SKM-1 (cell line): ENCODE results near the gene FADS3.

Source experiments
- DNase-seq: peaks from one replicate; lab custom pipeline; 2025; ENCODE audit not compliant: unreplicated experiment; lab: John Stamatoyannopoulos, UW

Gene FADS3

DNA sequence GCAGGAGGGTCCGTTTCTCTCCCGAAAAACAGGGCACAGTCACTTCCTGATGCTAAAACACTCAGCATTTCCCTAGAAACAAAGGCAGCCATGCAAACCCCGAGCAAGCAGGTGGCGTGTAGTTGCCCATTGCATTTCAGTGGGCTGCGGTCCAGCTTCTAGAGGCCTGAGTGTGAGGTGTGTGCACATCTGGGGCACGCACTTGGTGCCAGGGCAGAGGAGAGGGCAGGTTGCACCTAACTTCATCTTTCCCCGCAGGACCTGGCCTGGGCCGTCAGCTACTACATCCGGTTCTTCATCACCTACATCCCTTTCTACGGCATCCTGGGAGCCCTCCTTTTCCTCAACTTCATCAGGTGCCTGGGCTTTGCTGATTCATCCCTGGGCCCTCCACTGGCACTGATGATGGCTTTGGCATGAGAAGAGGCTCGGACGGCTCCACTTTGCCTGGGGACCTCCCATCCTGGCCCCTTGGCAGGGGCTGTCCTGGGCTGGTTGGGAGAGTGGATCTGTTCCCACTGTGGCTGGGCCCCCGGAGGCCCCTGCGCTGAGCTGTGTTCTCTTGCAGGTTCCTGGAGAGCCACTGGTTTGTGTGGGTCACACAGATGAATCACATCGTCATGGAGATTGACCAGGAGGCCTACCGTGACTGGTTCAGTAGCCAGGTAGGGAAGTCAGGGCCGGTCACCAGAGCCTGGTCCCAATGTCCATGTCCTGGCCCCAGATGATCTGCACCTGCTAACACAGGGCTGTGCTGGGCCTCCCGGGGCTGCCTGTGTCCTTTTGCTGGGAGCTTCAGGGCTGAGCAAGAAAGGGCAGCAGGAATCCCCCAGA lies 28.4 kb downstream of the FADS3 start:
- DNase-seq, result no peak

DNA sequence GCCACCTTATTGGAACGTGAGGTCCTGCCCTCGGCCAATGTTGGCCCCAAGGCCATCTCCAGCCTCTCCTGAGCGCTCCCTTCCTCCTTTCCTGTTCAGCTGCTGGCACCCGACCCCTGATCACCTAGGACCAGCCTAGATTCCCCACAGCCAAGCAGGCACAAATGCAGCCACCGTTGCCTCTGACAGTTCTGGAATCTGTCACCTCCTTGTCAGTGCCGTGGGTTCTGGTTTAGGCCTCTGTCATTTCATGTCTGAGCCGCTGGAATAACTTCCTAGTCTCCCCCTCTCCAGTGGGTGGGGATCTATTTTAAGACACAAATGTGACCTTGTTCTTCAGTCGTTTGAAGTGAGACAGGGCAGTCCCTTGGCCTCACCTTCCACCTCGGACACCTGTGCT lies 29.7 kb downstream of the FADS3 start:
- DNase-seq, result no peak

DNA sequence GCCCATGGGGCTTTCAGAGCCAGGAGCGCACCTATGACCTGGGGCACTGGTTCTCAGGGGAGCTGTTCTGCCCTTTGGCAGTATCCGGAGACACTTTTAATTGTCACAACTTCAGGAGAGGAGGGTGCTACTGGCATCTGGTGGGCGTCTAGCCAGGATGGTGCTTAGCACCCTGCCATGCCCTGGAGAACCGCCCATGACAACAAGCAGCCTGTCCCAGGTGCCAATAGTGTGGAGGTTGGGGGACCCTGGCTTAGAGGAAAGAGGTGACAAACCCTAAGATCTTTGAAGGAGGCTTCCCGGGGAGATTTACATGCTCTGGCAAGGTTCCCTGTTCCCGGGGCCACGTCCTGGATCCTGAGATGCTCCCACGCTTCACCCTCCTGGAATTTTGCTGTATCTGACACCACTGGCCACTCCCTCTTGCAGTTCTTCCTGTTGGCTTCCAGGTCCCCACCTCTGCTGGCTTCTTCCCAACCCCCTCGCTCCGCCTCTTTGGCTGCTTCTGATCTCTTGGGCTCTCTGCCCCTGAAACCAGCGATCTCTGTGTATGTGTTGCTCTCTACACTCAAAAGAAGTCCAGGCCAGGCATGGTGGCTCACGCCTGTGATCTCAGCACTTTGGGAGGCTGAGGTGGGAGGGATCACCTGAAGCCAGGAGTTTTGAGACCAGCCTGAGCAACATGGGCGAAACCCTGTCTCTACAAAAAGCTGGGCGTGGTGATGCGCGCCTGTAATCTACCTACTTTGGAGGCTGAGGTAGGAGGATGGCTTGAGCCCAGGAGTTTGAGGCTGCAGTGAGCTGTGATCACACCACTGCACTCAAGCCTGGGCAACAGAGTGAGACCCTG lies 31.1 kb downstream of the FADS3 start:
- DNase-seq, result no peak

DNA sequence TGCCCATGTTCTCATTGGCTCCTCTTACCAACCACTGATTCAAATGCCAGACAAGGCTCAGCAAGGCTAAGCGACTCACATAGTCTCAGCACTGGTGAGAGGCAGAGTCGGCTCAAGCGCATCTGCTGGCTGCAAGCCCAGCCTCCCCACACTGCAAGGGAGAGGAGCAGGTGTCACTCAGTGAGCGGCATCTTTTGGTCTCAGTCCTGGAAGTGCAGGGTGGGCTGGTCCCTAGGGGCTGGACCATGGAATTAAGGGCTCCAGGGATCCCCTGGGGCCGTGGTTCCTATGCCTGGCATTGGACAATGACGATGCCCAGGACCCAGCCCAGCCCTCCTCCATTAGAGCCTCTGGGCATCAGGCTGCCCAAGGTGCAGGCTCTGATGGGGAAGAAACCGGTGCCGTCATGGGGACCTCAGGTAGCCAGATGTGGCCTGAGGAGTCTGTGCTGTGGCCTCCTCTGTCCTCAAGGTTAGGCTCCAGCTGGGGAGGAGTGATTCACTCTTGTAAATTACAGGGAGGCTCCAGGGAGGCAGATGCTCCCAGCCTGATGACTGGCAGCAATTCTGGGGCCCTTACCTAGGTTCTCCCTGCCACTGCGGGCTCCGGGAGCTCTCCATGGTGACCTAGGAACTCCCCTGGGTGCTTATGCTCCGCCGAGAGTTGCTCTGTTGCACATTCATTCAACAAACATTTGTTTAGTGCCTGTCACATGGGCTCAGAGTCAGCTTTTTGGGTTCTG lies 35.2 kb downstream of the FADS3 start:
- DNase-seq, result no peak

DNA sequence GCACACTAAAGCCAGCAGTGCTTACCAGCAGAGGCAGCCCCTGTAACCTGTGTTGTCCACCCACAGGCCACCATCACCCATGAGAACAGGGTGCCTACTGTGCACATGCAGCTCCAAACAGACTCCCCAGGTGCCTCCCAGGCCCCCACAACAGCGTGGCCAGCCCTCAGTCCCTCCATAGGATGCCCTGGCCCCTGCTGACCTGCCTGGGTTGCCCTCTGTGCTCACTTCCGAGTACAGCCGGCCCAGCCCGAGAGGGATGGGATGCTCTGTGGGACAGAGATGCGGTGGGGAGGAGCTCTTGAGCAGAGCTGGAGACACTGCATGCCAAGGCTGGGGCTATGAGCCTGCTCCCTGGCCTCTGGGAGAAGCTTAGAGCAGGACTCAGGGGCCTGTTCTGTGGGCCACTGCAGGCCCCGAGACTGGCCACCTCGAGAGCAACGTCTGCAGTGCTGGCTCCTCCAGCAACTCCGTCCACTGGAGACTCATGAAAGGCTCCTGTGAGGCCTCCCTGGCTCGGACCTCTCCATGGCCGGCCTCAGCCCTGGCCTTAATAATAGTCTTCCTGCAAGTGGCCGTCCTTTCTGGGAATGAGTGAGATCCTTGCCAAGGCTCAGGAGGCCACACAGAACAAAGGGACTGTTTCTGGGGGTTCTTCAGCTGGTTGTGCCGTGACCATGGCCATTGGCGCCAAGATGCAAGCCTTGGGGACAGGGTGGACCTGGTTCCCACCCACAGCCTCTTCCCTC lies 36.2 kb downstream of the FADS3 start:
- no peak for DNase-seq

DNA sequence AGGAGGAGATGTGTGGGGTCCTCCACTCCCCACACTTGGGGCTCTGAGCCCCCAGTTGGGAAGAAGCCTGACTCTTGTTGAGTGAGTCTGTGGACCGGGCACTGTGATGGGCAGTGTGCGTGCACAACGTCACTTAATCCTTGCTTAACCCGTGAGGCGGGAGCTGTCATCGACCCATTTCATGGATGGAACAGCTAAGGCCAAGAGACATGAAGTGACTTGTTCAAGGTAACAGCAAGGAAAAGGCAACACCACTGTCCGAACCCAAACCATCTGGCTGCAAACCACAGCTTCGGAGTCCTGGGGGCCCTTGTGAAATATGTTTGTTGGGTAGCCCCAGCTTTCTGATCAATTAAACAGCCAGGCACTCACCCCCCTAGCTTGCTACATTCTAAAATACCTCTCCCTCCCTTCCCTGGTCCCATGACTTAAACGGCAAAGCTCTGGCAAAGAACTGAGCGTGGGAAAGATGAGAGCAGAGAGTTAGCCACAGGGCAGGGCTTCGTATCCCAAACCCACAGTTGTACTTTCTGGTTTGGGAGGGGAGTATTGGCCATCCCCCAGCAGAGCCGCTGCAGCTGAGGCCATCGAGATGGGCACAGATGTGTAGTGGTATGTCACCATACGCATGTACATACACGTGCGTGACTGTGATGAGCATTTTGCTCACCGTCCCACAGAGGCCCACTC lies 37.0 kb downstream of the FADS3 start:
- DNase-seq, result no peak

DNA sequence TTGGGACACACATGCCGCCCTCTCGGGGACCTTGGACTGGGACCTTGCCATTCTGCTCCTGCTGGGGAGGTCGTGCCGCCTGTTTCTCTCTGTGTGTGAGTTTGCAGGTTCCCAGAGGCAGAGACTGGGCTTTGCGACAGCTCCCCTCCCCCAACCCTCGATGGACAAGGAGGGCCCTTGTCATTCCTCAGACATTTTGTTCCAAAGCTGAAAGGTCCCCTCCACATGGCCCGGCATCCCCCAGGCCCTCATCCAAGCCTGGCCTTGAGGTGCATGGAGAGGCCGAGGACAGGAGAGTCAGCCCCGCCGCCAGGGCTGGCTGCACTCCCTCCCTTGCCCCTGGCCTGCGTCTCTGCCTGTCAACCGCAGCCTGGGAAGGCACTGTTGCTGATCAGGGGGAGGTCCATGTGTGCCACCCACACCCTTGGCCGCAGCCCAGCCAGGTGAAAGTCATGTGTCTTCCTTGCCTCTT lies 37.6 kb downstream of the FADS3 start:
- DNase-seq, result no peak

DNA sequence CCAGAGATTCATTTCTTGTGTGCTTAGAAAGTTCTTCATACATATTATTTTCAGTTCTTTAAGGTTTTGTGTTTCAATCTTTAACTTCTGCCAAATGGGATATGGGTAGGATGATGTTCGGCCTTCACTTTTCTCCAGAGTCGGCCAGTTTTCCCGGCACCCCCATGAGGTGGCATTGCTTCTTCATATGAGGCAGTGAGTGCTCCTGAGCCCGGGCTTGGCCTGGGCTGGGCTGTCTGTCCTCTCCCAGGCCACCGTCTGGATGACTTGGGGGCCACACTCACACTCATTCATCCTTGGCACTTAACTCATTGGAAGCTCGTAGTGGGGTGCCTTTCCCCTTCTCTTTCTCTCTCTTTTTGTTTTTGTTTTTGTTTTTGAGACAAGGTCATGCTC lies 39.4 kb downstream of the FADS3 start:
- no peak for DNase-seq

DNA sequence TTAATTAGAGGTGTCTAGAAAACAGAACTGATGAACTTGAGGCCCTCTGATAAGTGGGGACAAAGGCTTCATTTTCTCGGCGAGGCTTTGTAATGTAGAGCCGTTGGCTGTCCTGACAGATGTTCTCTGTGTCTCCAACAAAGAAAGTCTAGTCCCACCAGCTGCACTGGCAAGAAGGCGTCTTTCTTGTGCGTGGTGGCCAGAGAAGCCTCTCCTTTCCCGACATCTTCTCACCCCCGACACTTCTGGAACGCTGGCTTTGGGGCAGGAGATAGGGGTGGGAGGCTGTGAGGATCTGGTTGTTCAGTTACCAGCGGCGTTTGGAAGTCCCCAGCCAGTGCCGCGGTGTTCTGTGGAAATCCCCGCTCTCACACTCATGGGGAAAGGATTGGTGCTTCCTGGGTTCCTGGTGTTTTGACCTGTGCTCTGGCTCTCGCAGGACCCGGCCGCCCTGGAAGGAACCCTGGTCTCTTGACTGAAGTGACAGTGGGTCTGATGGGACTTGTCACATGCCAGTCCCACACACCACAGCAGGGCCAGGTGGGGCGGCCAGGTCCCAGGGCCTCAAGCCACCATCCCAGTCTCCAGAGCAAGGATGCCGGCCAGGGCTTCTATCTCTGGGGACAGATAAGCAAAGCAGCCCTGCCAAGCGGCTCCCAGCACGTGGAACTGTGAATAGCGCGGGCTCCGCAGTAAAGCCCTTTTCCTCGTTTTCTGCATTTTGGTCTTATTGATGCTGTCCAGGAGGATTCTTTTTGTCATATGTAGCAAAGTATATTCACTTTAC lies 40.0 kb downstream of the FADS3 start:
- DNase-seq, result no peak

DNA sequence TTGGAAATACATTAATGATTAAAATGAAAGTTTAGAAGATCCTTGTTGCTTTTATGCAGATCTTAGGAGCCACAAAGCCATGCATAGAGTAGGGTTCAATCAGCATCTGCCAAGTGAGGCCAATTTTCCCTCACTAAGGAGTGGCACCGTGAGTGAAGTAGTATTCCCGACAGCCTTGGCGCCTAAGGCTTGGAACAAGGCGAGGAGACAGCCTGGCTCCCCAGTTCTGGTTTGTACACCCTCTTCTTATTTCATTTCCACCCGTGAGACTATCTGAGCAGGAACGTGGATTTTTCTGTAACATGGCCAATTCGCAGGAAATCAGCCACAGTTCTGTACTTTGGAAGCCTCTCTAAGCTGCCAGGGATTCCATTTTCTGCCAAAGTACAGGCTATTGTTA lies 40.7 kb downstream of the FADS3 start:
- DNase-seq, result no peak

DNA sequence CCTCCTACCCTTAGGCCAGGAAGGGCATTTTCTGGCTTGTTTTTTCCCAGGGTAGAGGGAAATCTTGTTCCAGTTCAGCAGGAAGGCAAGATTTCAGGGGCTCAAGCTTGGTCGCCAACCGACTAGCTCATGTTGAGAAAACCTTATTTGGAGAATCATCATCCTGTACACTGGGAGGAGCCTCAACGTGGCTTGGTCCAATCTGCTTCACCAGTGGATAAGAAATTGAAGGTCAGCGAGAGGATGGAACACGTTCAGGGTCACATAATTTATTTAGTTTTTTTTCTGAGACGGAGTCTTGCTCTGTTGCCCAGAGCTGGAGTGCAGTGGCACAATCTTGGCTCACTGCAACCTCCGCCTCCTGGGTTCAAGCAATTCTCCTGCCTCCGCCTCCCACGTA lies 42.7 kb downstream of the FADS3 start:
- no peak for DNase-seq

DNA sequence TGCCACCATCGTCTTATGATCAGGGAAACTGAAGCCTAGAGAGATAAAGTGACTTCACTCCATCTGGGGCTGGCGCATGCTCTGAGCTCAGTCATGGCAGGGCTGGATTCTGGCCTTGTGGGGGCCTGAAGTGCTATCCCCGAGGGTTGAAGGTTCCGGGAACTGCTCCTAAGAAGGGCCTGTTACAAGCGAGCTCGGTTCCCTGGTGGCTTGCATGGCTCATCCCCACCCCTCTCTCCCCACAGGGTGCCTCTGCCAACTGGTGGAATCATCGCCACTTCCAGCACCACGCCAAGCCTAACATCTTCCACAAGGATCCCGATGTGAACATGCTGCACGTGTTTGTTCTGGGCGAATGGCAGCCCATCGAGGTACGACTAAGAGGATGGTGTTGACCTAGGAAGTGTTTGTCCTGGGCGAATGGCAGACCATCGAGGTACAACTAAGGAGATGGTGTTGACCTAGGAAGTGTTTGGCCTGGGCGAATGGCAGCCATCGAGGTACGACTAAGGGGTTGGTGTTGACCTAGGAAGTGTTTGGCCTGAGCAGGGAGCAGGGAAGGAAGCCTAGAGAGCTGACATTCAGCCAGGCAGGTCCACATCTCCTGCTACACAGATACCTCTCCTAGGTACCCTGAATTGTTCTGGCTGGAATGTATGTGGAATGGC lies 43.3 kb downstream of the FADS3 start:
- no peak for DNase-seq

DNA sequence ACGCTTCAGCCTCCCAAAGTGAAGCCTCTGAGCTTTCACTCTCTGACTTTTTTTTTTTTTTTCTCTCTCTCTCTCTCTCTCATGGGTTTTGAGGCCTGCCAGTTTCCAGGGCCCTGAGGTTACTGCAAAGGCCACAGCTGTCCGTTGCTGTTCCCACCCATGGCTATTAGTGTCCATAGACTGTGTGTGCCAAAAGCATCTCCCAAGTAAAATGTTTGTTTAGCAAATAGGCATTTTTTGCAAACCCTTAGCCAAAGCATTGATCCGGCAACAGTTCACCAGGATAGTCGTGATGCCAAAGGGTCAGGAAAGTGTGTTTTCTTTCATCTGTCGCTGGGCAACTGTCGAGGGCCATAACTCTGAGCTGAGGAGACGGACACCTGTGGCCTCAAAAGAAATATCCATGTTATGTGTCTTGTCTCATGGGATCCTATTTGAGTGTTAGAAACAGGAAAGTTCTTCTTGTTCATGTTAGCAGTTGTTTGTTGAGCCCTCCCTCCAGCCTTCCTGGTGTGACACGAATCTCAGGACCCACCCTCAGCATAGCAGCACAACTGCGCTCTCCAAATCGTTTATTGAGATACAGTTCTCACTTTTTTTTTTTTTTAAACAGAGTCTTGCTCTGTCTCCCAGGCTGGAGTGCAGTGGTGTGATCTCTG lies 44.9 kb downstream of the FADS3 start:
- DNase-seq, result no peak

DNA sequence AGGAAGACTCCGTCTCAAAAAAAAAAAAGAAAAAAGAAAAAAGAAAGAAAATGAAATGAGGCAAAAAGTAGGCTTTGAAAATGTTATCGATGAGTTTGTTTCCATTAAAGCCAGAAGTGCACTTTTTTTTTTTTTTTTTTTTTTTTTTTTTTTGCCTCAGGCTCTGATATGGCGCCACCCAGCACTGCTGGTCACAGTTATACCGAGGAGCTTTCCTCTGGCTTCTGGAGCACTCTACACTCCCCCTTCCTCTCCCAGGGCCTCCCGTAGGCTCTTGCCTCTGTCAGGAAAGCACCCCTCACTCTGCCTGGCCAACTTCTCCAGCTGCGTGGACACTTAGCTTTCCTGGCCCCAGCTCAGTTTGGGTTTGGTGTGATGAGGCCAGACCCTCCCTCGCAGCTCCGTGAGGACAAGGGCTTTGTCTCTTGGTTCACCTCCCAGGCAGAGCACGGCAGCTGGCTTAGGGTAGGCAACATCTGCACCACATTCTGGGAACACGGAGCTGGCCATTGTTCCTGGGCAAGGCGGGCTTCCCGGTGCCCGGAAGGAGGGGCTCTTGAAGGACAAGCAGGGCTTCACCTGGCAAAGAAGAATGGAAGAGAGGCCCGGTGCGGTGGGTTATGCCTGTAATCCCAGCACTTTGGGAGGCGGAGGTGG lies 46.3 kb downstream of the FADS3 start:
- DNase-seq, result no peak

DNA sequence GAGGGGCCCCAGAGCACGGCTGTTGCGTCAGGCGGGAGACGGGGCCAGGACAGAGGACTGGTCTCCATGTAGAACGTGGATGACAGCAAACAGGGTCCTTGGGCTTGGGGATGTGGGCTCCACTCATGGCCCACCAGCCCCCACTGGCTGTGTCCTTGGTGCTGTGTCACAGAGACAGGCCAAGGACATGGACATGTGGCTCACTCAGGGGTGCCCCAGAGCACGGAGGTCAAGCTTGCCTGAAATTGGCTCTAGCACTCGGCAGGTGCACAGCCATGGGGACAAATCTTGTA lies 48.9 kb downstream of the FADS3 start:
- no peak for DNase-seq

DNA sequence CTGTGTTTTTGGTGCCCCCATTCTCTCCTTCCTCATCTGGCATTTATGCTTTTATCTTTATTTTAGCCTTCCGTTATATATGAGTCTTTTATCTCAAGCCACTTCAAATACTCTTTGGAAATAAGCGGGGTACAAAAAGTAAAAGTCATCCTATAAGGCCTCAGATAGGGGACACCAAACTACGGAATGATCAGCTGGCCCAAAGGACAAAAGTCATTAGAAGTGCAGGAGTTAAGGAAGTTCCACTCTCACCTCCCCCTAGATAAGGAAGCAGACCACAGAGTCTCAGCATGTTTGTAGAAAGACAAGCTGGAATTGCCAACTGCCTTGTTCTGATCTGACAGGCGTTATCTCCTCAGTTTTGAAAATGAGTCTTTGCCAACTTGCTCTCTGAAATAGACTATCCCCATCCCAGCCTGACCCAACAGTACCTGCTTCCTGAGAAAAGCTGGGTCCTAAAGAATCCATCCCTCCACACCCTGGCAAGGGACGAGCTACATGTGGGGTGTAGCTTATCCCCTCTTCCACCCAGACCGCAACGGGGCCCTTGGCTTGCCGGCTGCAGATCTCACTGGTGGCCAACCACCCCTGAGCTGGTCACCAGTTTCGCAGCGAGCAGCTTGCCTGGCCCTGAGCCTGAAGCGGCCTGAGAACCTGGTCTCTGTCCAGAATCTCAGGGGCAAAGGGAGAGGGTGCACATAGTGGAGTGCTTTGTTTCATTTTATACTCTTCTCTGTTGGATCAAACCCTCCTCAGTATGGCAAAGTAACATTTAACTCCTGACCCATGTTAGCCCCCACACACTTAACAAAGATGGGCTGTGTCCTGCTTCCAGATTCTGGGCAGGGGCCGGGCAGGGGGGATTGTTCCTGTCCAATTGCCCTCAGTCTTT lies 49.5 kb downstream of the FADS3 start:
- no peak for DNase-seq

DNA sequence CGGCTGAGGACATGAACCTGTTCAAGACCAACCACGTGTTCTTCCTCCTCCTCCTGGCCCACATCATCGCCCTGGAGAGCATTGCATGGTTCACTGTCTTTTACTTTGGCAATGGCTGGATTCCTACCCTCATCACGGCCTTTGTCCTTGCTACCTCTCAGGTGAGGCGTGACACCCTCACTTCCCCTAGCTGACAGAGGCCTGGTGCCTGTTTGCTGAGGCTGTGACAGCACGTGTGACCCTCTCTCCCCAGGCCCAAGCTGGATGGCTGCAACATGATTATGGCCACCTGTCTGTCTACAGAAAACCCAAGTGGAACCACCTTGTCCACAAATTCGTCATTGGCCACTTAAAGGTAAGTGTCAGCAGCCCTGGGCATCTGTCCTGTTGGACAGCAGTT lies 51.0 kb downstream of the FADS3 start:
- DNase-seq, result no peak
